DMS 273 (cell line): ENCODE measurements around the gene STARD5.

Experiments
- DNase-seq: peaks from one replicate; lab custom pipeline; 2025; ENCODE audit not compliant: unreplicated experiment; lab: John Stamatoyannopoulos, UW

Gene STARD5

GRCh38 chr15:81295486-81296121 lies 28.3 kb downstream of the STARD5 start:
- DNase-seq = no peak

GRCh38 chr15:81294516-81294880 lies 29.4 kb downstream of the STARD5 start:
- no peak for DNase-seq

GRCh38 chr15:81293728-81294515 lies 30.0 kb downstream of the STARD5 start:
- no peak for DNase-seq

- DNase-seq = no peak
These were observed 31.4 kb downstream of the STARD5 start for GRCh38 chr15:81292523-81293001.

GRCh38 chr15:81291916-81292522 lies 31.9 kb downstream of the STARD5 start:
- no peak for DNase-seq

GRCh38 chr15:81289910-81290309 lies 34.0 kb downstream of the STARD5 start:
- no peak for DNase-seq

- no peak for DNase-seq
These were observed 35.3 kb downstream of the STARD5 start for GRCh38 chr15:81288616-81289015.

GRCh38 chr15:81288040-81288439 lies 35.9 kb downstream of the STARD5 start:
- no peak for DNase-seq

- DNase-seq = no peak
These were observed 37.3 kb downstream of the STARD5 start for GRCh38 chr15:81286621-81287121.

- no peak for DNase-seq
These were observed 38.5 kb downstream of the STARD5 start for GRCh38 chr15:81285461-81285860.

- no peak for DNase-seq
These were observed 39.5 kb downstream of the STARD5 start for GRCh38 chr15:81284256-81285031.

GRCh38 chr15:81282911-81283310 lies 41.0 kb downstream of the STARD5 start:
- DNase-seq = no peak

- no peak for DNase-seq
These were observed 41.4 kb downstream of the STARD5 start for GRCh38 chr15:81282606-81282895.

GRCh38 chr15:81281766-81282605 lies 42.0 kb downstream of the STARD5 start:
- no peak for DNase-seq

GRCh38 chr15:81281456-81281735 lies 42.5 kb downstream of the STARD5 start:
- DNase-seq = no peak

GRCh38 chr15:81280696-81281455 lies 43.1 kb downstream of the STARD5 start:
- DNase-seq = peak; percentile 35

- DNase-seq = no peak
These were observed 44.1 kb downstream of the STARD5 start for GRCh38 chr15:81279621-81280485.

- no peak for DNase-seq
These were observed 45.5 kb downstream of the STARD5 start for GRCh38 chr15:81278306-81279029.
